Tibial nerve (tissue), 4 donors: ENCODE results near the gene TOR3A.

ENCODE experiments used
- CTCF ChIP-seq, 5 experiments: fragments of 200-600 bp in 3 of 5; fragments of 450-650 bp in 2 of 5; sonication (generic) in 3 of 5; IDR thresholded peaks; one replicate each; pipeline ENCODE4 v1.5.1; 2016 to 2019; ENCODE audit warnings: antibody characterized with exemption in 5 of 5, mild to moderate bottlenecking in 3 of 5, moderate library complexity in 2 of 5
- EP300 ChIP-seq, 2 donors: sonication (generic); formaldehyde crosslinking; IDR thresholded peaks; one replicate each; pipeline ENCODE4 v1.6.1; 2017; ENCODE audit warnings: antibody characterized with exemption in 2 of 2, mild to moderate bottlenecking in 1 of 2
- POLR2A ChIP-seq, 2 donors: fragments of 450-650 bp; IDR thresholded peaks; one replicate each; pipeline ENCODE4 v1.6.1; 2017; ENCODE audit warnings: antibody characterized with exemption in 2 of 2, mild to moderate bottlenecking in 2 of 2, moderate library complexity in 2 of 2

DNA sequence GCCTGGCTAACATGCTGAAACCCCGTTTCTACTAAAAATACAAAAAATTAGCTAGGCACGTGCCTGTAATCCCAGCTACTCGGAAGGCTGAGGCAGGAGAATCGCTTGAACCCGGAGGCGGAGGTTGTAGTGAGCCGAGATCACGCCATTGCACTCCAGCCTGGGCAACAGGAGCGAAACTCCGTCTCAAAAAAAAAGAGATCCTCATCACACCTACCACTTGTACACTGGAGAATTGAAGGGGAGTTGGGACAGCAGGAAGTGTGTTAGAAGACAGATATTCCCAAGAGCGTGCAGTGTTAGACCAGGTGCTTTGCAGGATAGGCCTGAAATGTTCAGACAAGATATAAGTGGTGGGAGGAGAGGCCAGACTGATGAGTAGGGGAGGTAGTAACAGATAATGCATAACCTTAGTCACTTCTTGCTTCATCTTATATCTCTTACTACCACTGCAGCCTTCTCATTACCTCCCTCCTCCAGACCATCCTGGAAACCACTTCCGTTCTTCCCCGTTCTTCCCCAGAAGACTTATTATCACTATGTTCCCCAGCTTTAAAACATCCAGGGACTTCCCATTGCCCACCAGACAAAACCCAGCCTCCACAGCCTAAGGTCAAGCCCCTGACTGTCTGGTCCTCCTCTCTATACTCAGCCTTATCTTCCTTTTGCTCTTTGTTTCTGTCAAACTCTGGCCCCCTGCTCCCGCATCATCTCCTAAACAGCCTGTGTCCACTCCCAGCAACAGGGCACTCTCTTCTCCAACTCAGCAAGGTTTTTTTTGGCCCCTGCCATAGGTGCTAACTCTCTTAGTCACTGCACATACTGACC, 34.8 kb upstream of the TOR3A start:
- TF ChIP-seq CTCF (IDR thresholded peaks at IDR 0.05) (no peak), POLR2A (IDR thresholded peaks at IDR 0.05) (no peak), EP300 (IDR thresholded peaks at IDR 0.05) (no peak)
